H1 (cell line): ENCODE data around the gene ARHGEF28.
A peak's percentile ranks its signal among the peaks of the same experiment; 100 is the strongest.

ENCODE experiments used
- CEBPB ChIP-seq: IDR thresholded peaks from 2 replicates; pipeline ENCODE4 v1.6.1; 2012; ENCODE audit warnings: low read depth, low read length
- CHD1 ChIP-seq: IDR thresholded peaks from 2 replicates; pipeline ENCODE4 v1.6.1; 2012; ENCODE audit warnings: low read depth, low read length, improper control_type of control experiment
- CTCF ChIP-seq, 3 experiments: IDR thresholded peaks; 1 replicate in 2 of 3; 2 replicates in 1 of 3; pipeline versions ENCODE4 v1.5.1 to v1.6.1; 2011; ENCODE audit warnings: low read length in 3 of 3, mild to moderate bottlenecking in 3 of 3, inconsistent platforms in 2 of 3, low read depth in 1 of 3, moderate library complexity in 1 of 3; ENCODE audit not compliant: insufficient read depth in 1 of 3; ENCODE audit errors: control extremely low read depth in 1 of 3
- EP300 ChIP-seq, 2 experiments: IDR thresholded peaks; 1 replicate in 1 of 2; 2 replicates in 1 of 2; pipeline ENCODE4 v1.6.1; 2011 to 2012; ENCODE audit warnings: low read depth in 2 of 2, low read length in 2 of 2, mild to moderate bottlenecking in 2 of 2, borderline replicate concordance in 1 of 2, inconsistent platforms in 1 of 2, moderate library complexity in 1 of 2
- EZH2 ChIP-seq: fragments of 200-600 bp; sonication (generic); IDR thresholded peaks from 2 replicates; pipeline ENCODE4 v1.7.1; 2012; ENCODE audit warnings: low read depth, mild to moderate bottlenecking, moderate library complexity, low read length, inconsistent platforms; ENCODE audit not compliant: severe bottlenecking
- FOSL1 ChIP-seq: IDR thresholded peaks from 2 replicates; pipeline ENCODE4 v1.6.1; 2011; ENCODE audit warnings: mild to moderate bottlenecking, low read depth, low read length, moderate library complexity; ENCODE audit not compliant: insufficient read depth
- HDAC2 ChIP-seq, 2 experiments: fragments of 300-600 bp in 1 of 2; sonication (generic) in 1 of 2; IDR thresholded peaks; 2 replicates each; pipeline ENCODE4 v1.6.1; 2011 to 2012; ENCODE audit warnings: low read depth in 2 of 2, low read length in 2 of 2, mild to moderate bottlenecking in 2 of 2, moderate library complexity in 2 of 2, borderline replicate concordance in 1 of 2, inconsistent platforms in 1 of 2
- POLR2AphosphoS5 ChIP-seq: IDR thresholded peaks from 2 replicates; pipeline ENCODE4 v1.6.1; 2011; ENCODE audit warnings: low read depth, low read length
- RAD21 ChIP-seq, 2 experiments: IDR thresholded peaks in 1 of 2; conservative IDR thresholded peaks in 1 of 2; 2 replicates each; pipeline ENCODE4 v1.6.1; 2011; ENCODE audit warnings: low read depth in 2 of 2, low read length in 2 of 2, improper control_type of control experiment in 1 of 2, inconsistent platforms in 1 of 2, mild to moderate bottlenecking in 1 of 2, moderate library complexity in 1 of 2
- RXRA ChIP-seq: IDR thresholded peaks from 2 replicates; pipeline ENCODE4 v1.6.1; 2011; ENCODE audit warnings: low read depth, mild to moderate bottlenecking, low read length, moderate library complexity; ENCODE audit not compliant: insufficient read depth
- TCF12 ChIP-seq: IDR thresholded peaks from 2 replicates; pipeline ENCODE4 v1.6.1; 2011; ENCODE audit warnings: low read depth, mild to moderate bottlenecking, low read length
- ZNF274 ChIP-seq: IDR thresholded peaks from 2 replicates; pipeline ENCODE4 v1.7.0; 2012; ENCODE audit warnings: low read length, borderline replicate concordance; ENCODE audit errors: extremely low read depth

DNA sequence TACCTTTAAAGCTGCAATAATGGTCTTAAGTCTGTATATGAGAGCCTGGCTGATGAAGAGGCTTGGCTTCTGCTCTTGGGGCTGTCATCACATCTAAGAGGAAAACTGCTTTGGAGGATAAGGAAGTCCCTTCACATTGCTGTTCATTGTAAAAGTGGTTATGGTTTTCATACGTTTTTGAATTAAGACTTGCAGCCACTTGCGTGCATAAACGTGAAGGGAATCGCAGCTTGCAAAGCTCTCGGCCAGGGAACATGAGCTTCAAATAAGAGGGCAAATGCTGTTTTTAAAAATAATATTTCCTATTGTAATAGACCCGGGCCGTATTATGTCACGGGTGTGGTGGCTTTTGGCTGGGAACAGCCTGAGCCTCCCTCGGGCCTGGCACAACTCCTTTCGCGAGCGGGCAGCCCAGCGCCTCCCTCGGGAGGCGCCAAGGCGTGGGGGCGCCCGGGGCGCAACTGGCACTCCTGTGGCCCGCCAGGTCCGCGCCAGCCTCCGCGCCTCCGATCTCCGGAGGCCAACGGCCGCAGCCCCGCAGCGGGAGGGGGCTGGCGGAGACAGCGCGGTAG is 538 bp upstream of the ARHGEF28 start:
- no peak for TF ChIP-seq CTCF (IDR thresholded peaks at IDR 0.05; ENCODE audit: control extremely low read depth in 1 of 3, insufficient read depth in 1 of 3, low read depth in 1 of 3, low read length in 3 of 3)
- no peak for TF ChIP-seq RAD21 (IDR thresholded peaks at IDR 0.05 in 1 of 2, conservative IDR thresholded peaks at IDR 0.05 in 1 of 2; ENCODE audit: low read depth in 2 of 2, low read length in 2 of 2)
- TF ChIP-seq CEBPB = no peak
- no peak for TF ChIP-seq HDAC2 (IDR thresholded peaks at IDR 0.05; ENCODE audit: borderline replicate concordance in 1 of 2, low read depth in 2 of 2, low read length in 2 of 2)
- TF ChIP-seq FOSL1 = no peak
- TF ChIP-seq CHD1 = no peak
- TF ChIP-seq TCF12 = no peak
- no peak for TF ChIP-seq POLR2AphosphoS5
- no peak for TF ChIP-seq EZH2
- TF ChIP-seq RXRA = no peak
- TF ChIP-seq EP300 (IDR thresholded peaks at IDR 0.05; ENCODE audit: borderline replicate concordance in 1 of 2, low read depth in 2 of 2, low read length in 2 of 2) = peak in 1 of 2 experiments; percentile 46; a peak in 1 of 3 replicates
- no peak for TF ChIP-seq ZNF274
